GM12874 (cell line): Measurements from ENCODE around the gene BAZ1B.

Experiments
- TF ChIP-seq, protein P1 (sequence below): IDR thresholded peaks from 2 replicates; pipeline ENCODE4 v1.5.1; 2011; ENCODE audit warnings: low read depth, mild to moderate bottlenecking, control low read depth, low read length, moderate library complexity; ENCODE audit not compliant: insufficient read depth

BAZ1B gene

DNA sequence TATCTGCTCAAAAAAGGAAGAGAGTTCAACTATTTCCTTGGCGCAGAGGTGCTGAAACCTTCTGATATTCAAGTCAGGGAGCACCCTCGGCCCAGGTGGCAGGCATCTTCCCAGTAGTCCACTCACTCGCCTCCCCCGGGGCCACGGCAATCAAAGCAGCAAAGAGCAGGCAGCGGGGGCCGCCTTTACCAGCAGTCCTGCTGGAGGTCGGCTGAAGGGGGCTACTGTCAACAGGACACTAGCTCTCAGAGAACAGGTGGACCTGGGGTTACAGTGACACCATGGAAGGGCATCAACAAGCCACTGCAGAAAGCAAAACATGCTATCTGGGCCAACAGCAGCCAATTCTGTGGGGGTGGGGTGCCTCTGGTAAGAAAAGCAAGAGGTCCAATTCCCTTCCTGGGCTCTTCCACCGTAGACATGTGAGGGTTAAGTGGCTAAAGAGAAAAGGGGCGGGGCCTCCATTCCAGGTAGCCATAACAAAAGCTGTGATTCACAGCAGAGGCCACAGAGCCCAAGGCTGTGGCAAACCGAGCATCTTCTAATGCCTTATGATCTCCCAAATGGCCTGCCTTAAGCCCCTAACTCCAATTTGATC is 79.1 kb downstream of the BAZ1B start:
- TF ChIP-seq, protein P1, sequence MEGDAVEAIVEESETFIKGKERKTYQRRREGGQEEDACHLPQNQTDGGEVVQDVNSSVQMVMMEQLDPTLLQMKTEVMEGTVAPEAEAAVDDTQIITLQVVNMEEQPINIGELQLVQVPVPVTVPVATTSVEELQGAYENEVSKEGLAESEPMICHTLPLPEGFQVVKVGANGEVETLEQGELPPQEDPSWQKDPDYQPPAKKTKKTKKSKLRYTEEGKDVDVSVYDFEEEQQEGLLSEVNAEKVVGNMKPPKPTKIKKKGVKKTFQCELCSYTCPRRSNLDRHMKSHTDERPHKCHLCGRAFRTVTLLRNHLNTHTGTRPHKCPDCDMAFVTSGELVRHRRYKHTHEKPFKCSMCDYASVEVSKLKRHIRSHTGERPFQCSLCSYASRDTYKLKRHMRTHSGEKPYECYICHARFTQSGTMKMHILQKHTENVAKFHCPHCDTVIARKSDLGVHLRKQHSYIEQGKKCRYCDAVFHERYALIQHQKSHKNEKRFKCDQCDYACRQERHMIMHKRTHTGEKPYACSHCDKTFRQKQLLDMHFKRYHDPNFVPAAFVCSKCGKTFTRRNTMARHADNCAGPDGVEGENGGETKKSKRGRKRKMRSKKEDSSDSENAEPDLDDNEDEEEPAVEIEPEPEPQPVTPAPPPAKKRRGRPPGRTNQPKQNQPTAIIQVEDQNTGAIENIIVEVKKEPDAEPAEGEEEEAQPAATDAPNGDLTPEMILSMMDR = no peak

DNA sequence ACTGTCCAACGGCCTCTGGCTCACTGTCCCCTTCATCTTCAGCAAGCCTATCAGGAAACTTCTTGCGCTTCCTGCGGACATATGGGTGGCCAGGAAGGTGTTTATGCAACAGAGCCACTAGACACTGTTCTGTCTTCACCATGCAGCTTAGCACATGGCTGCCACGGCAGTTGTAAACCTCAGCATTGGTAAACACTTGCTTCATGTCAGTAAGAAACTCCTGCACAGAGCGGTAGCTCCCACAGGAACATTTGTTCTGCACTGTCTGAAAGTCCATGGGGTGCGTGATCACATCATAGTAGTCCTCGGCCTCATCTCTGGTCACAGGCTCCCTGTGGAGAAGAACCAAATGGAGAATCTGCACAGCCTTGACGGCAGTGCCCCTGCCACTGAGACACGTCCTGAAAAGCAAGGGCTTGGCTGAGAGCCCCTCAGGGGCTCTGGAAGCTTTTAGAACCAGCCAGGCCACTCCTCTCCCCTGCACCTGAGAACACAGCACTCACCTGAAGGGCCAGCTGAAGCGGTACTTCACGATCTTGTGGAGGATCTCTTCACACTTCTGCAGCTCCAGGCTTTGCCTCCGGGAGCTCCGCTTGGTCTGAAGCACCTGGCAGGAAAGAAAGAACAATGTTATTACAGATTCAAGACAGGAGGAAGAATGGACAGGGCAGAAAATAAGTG is 79.7 kb downstream of the BAZ1B start:
- TF ChIP-seq, protein P1 = no peak

GRCh38 chr7:73439410-73439704 is 82.7 kb downstream of the BAZ1B start:
- TF ChIP-seq, protein P1 = no peak

GRCh38 chr7:73438547-73439409 is 83.3 kb downstream of the BAZ1B start:
- TF ChIP-seq, protein P1 = no peak

- TF ChIP-seq, protein P1 = no peak
Observed at GRCh38 chr7:73437621-73438416, 84.3 kb downstream of the BAZ1B start.

DNA sequence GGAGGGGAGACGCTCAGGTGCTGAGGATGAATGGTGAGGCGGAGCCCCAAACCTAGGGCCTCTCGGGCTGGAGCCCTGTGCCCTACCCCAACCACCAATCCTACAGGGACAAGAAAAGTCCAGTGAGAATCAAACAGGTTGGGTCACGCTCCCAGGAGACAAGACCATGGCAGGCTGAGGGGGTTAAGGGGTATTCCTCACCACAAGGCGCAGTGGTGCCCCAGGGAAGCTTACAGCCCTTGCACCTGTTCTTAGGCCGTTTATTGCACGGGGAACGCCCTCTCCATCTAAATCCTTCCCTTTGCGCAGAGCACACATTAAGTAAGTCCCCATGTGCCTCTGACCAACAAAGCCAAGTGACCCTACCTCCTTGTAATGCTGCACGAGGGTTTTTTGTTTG is 85.0 kb downstream of the BAZ1B start:
- TF ChIP-seq, protein P1 = no peak
